Measurements from ENCODE around the gene GPALPP1.

The GPALPP1 gene

GRCh38 chr13:45073809-45074208 lies 84.5 kb downstream of the GPALPP1 start:
- no peaks in the 10 kb centered on the region for H3K9me3 ChIP-seq (ENCODE audit: control insufficient read depth, insufficient read depth, low read length)
- no peaks in the 10 kb centered on the region for H3K79me2 ChIP-seq (ENCODE audit: control insufficient read depth, low read length)
- H3K27ac ChIP-seq (ENCODE audit: low read depth, low read length), result no peak overlapping the region
- no peaks in the 10 kb centered on the region for H3K36me3 ChIP-seq (ENCODE audit: control insufficient read depth, low read length)
- H3K4me1 ChIP-seq (ENCODE audit: control insufficient read depth, low read length), result peaks cover 4% of the 10 kb centered on the region; the same call in 1 of the 2 replicates
- no peaks in the 10 kb centered on the region for H3F3A ChIP-seq (ENCODE audit: control insufficient read depth, insufficient read depth)
- TF ChIP-seq EZH2phosphoT487 (IDR thresholded peaks at IDR 0.05; ENCODE audit: borderline replicate concordance, low read length), result no peak
- TF ChIP-seq CTCF (IDR thresholded peaks at IDR 0.05; ENCODE audit: low read depth, low read length, poor library complexity, severe bottlenecking), result no peak
- H3K9me2 ChIP-seq (replicated peaks; ENCODE audit: control insufficient read depth, low read length), result no peaks in the 10 kb centered on the region
- H3K4me2 ChIP-seq (ENCODE audit: low read length), result no peak overlapping the region
- no peaks in the 10 kb centered on the region for H4K20me1 ChIP-seq (ENCODE audit: control insufficient read depth, insufficient read depth, low read depth, low read length)
- no peak overlapping the region for H3K4me3 ChIP-seq (ENCODE audit: low read length)
- H3K27me3 ChIP-seq (ENCODE audit: control insufficient read depth, low read length), result peaks cover 1% of the 10 kb centered on the region; the same call in 1 of the 2 replicates

GRCh38 chr13:45074721-45075120 lies 85.4 kb downstream of the GPALPP1 start:
- H3K27ac ChIP-seq (ENCODE audit: low read depth, low read length), result no peak overlapping the region
- H3K9me2 ChIP-seq (replicated peaks; ENCODE audit: control insufficient read depth, low read length), result no peaks in the 10 kb centered on the region
- no peak overlapping the region for H3K4me2 ChIP-seq (ENCODE audit: low read length)
- no peaks in the 10 kb centered on the region for H3K79me2 ChIP-seq (ENCODE audit: control insufficient read depth, low read length)
- no peaks in the 10 kb centered on the region for H4K20me1 ChIP-seq (ENCODE audit: control insufficient read depth, insufficient read depth, low read depth, low read length)
- H3K4me1 ChIP-seq (ENCODE audit: control insufficient read depth, low read length), result peaks cover 4% of the 10 kb centered on the region; the same call in 1 of the 2 replicates
- H3K36me3 ChIP-seq (ENCODE audit: control insufficient read depth, low read length), result no peaks in the 10 kb centered on the region
- no peaks in the 10 kb centered on the region for H3K9me3 ChIP-seq (ENCODE audit: control insufficient read depth, insufficient read depth, low read length)
- TF ChIP-seq EZH2phosphoT487 (IDR thresholded peaks at IDR 0.05; ENCODE audit: borderline replicate concordance, low read length), result no peak
- TF ChIP-seq CTCF (IDR thresholded peaks at IDR 0.05; ENCODE audit: low read depth, low read length, poor library complexity, severe bottlenecking), result no peak
- no peaks in the 10 kb centered on the region for H3F3A ChIP-seq (ENCODE audit: control insufficient read depth, insufficient read depth)
- H3K27me3 ChIP-seq (ENCODE audit: control insufficient read depth, low read length), result peaks cover 10% of the 10 kb centered on the region
- no peak overlapping the region for H3K4me3 ChIP-seq (ENCODE audit: low read length)

GRCh38 chr13:45078003-45078402 lies 88.7 kb downstream of the GPALPP1 start:
- no peaks in the 10 kb centered on the region for H3K36me3 ChIP-seq (ENCODE audit: control insufficient read depth, low read length)
- no peaks in the 10 kb centered on the region for H3K9me3 ChIP-seq (ENCODE audit: control insufficient read depth, insufficient read depth, low read length)
- H4K20me1 ChIP-seq (ENCODE audit: control insufficient read depth, insufficient read depth, low read depth, low read length), result no peaks in the 10 kb centered on the region
- TF ChIP-seq CTCF (IDR thresholded peaks at IDR 0.05; ENCODE audit: low read depth, low read length, poor library complexity, severe bottlenecking) (no peak), EZH2phosphoT487 (IDR thresholded peaks at IDR 0.05; ENCODE audit: borderline replicate concordance, low read length) (no peak)
- peaks cover 4% of the 10 kb centered on the region; the same call in 1 of the 2 replicates for H3K4me1 ChIP-seq (ENCODE audit: control insufficient read depth, low read length)
- no peaks in the 10 kb centered on the region for H3F3A ChIP-seq (ENCODE audit: control insufficient read depth, insufficient read depth)
- H3K27ac ChIP-seq (ENCODE audit: low read depth, low read length), result no peak overlapping the region
- H3K4me3 ChIP-seq (ENCODE audit: low read length), result no peak overlapping the region
- no peaks in the 10 kb centered on the region for H3K9me2 ChIP-seq (replicated peaks; ENCODE audit: control insufficient read depth, low read length)
- peaks cover 26% of the 10 kb centered on the region for H3K27me3 ChIP-seq (ENCODE audit: control insufficient read depth, low read length)
- H3K4me2 ChIP-seq (ENCODE audit: low read length), result no peak overlapping the region
- H3K79me2 ChIP-seq (ENCODE audit: control insufficient read depth, low read length), result no peaks in the 10 kb centered on the region

Measured in DOHH2 (cell line).